Right lobe of liver (tissue), 4 donors: ENCODE data around the gene ATF7.

Experiments
- CTCF ChIP-seq, 4 donors: fragments of 200-600 bp in 3 of 4; fragments of 450-650 bp in 1 of 4; IDR thresholded peaks; one replicate each; pipeline versions ENCODE4 v1.5.1 to v1.8.0; 2016 to 2022; ENCODE audit warnings: antibody characterized with exemption in 4 of 4, mild to moderate bottlenecking in 2 of 4
- POLR2A ChIP-seq: fragments of 450-650 bp; IDR thresholded peaks from one replicate; pipeline ENCODE4 v1.6.1; 2017; ENCODE audit warnings: antibody characterized with exemption, mild to moderate bottlenecking
- donor health status: DM: no; HTN: no; CAD: no.
- donor health status: DM: no; HTN: no; CAD: no.
- donor health status: DM: no; HTN: yes; CAD: no.

DNA sequence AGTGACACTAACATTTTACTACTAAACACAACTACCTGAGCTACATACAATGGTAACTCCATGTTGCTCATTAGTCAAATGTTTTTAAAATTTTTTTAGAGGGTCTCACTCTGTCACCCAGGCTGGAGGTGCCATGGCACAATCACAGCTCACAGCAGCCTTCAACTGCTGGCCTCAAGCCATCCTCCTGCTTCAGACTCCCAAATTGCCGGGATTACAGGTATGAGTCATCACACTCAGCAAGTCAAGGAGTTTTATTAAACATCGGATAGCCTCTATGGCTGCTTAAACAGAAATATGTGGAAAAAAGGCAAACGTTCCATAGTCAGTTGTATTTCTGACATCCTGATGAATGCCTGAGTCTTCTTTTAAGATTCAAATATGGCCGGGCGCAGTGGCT, 107.8 kb downstream of the ATF7 start:
- TF ChIP-seq CTCF (IDR thresholded peaks at IDR 0.05) (no peak), POLR2A (no peak)
